GM19455 (cell line): ENCODE results near the gene TTC23.

Experiments used
- ATAC-seq: cut with Tn5 transposase; IDR thresholded peaks from one replicate; pipeline ENCODE4 v1.9.1; 2021; ENCODE audit not compliant: unreplicated experiment

Gene TTC23

DNA sequence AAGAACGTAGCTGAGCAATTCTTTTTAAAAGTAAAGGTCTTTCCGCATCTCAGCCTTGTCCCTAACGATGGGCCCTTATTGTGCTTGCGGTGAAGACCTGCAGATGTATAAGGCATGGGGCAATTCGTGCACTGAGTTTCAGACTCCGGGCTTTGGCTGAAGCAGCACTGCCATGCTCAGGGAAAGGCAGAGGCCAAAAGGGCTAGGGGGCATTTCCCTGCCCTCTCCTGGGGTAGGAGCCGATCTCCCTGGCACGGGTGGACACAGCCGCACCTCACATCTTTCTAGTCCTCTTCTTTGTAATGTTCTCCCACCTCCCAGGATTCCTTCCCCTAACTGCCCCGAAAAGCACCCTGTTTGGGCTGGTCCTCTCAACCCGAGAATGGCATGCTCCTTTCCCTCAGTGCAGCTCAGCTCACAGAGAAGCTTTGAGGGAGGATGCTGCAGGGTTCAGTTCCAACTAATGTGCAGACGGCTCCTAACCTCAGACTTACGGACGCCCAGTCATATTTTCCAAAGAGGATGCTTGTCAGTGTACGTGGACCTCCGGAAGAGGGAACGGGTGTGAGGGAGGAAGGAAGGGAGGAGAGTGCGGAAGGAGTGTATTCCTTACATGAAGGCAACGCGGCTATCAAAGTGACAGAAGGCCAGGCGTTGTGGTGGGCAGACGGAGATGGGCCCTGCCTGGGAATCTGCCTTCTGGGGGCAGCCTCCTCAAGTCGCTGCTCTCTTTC, 83.3 kb downstream of the TTC23 start:
- ATAC-seq: no peak

GRCh38 chr15:99165020-99165790, 84.2 kb downstream of the TTC23 start:
- no peak for ATAC-seq

DNA sequence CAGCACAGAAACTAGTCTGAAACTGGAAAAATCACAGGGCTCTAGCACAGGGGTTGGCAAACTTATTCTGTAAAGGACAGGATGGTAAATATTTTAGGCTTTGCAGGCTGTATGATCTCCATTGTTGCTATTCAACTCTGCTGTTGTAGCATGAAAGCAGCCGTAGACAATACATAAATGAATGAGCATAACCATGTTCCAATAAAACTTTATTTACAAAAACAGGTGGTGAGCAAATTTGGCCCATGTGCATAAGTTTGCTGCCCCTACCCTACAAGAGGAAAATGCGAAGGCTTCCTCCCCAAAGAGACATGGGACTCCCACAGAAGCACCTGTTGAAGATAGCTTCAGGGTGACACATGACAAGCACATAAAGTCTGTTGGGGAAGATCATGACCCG, 85.3 kb downstream of the TTC23 start:
- no peak for ATAC-seq

DNA sequence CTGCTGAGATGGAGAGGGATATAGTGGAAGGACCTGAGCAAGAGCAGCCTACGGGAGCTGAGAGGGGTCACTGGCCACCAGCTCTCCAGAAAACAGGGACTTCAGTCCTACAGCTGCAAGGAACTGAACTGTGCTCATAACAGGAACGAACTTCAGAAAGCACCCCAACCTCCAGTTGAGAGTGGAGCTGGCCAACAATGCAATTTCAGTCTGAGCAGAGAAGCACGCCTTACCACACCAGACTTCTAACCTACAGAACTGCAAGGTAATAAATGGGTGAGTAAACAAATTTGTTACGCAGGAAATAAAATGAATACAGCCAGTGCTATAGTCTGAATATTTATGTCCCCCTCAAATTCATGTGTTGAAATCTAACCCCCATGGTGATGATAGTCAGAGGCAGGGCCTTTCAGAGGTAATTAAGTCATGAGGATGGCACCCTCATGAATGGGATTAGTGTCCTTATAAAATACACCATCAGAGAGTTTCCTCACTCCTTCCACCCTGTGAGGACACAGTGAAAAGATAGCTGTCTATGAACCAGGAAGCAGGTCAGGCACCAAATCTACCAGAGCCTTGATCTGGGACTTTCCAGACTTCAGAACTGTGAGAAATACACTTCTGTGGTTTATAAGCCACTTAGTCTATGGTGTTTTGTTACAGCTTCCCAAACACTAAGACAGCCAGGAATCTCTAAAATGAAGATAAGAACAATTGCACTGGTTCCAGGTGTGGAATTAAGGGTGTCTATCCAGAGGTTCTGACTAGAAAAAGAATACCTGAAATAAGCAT, 85.9 kb downstream of the TTC23 start:
- ATAC-seq: no peak

GRCh38 chr15:99158626-99159412, 90.6 kb downstream of the TTC23 start:
- no peak for ATAC-seq

GRCh38 chr15:99157456-99157855, 91.9 kb downstream of the TTC23 start:
- ATAC-seq: no peak

DNA sequence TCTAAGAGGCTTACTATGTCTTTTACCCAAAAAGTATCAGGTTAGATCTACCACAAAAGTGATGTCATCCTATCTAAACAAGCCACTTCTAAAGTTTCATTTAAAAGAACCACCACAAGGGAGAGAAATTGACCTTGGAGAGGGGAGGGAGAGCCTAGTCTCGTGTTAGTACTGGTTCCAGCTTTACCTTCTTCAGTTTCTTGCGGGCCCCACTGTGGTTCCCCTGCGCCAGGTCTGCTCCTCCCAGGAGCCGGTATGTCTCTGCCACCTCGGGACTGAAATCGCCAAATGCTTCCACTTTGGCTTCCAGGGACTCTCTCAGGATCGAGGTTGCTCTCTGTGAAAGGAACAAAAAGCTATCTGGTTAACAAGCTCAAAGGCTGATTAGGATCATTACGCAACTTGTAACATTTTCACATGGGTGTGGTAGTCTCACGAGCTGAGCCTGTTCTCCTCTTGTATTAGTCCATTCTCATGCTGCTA, 93.4 kb downstream of the TTC23 start:
- ATAC-seq: no peak

- ATAC-seq: no peak
These were observed 95.1 kb downstream of the TTC23 start for GRCh38 chr15:99154271-99154670.

- ATAC-seq: no peak
These were observed 96.3 kb downstream of the TTC23 start for GRCh38 chr15:99153026-99153535.

DNA sequence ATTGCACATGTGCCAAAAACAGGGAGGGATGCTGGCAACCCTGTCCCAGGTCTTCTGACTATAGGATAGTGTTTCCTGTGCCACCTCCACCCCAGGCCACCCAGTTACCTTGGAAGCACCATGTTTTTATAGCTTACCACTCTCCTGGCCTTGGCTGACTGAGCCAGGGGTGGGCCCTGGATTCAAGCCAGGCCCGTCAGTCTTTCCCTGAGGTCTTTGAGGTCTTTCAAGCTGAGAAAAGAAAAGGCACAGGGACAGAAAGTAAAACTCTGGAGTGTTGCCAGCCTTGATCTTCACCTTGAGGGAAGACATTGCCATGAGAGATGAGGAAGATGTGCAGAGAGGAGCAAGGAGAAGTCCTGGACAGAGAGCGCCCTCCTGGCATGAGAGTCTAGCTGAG, 98.2 kb downstream of the TTC23 start:
- ATAC-seq: no peak

DNA sequence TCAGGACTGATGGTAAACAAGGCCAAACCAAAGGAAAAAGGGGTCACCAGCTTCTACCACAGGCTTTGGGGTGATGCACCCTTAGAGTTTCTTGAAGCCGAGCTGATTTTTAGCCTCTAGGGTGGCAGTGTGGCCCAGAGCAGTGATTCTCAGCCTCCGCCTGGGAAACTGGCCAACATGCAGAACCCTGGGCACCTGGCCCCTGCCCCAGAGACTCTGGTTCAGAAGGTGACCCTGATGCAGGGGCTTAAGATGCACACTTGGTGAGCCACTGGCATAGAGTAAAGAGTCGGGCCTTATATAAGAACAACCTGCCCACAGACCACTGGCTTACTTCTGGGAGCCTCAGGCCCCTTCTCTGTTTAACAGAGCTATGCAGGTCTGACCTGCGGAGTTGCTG, 100.0 kb downstream of the TTC23 start:
- ATAC-seq: no peak

- no peak for ATAC-seq
These were observed 100.5 kb downstream of the TTC23 start for GRCh38 chr15:99148851-99149276.

- ATAC-seq: no peak
These were observed 102.7 kb downstream of the TTC23 start for GRCh38 chr15:99146661-99147060.

DNA sequence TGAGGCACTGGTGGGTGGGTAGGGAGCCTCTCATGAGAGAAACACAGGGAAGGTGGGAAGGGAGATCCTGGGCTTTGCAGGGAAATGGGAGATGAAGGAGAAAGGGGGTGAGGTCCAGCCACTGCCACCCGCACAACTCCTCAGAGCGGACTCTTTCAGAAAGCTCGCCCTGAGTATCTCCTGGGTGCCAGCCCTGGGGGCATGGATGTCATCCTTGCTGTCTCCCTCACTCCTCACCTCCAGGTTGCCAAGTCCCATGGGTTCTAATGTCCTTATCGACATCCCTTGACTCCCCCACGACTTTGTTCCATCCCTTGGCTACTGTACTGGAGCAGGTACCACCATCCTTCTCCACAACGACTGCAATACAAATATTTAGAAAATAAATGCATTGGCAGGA, 103.6 kb downstream of the TTC23 start:
- ATAC-seq: no peak

DNA sequence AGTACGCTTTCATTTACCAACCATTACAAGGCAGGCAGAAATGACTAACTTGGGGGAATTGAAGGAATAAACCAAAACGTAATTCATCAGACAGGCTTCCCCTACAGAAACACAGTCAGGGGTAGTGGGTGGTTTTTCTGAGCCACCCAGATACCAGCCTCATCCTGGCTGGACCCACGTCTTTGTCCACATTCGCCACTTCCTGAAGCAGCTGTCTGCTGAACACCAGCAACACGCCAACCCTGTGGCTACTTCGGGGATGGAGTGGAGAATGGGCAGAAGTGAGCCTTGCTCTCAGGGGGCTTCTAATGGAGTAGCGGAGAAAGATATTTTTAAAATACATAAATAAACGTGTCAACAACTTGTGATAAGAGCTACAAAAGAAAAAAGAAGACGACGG, 104.4 kb downstream of the TTC23 start:
- no peak for ATAC-seq

GRCh38 chr15:99143655-99144610, 105.4 kb downstream of the TTC23 start:
- ATAC-seq: no peak

DNA sequence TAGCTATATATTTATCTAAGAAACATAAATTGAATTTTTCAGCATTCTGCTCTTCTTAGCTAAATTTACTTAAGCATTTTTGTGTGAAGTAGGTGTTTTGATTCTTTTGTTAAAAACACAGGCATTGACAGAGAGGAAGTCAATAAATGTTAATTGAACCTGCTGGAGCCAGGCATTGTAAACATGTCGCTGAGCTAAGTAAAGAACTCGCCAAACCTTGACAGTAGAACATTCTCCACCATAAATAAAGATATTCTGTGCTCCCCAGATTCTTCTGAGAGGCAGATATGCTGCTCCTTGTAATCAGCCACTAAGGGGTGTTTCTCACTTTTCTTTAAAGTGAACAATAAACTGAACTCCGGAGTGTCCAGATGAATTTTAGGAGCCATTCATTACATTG, 106.1 kb downstream of the TTC23 start:
- ATAC-seq: no peak

- ATAC-seq: no peak
These were observed 106.8 kb downstream of the TTC23 start for GRCh38 chr15:99142562-99142961.

- no peak for ATAC-seq
These were observed 107.4 kb downstream of the TTC23 start for GRCh38 chr15:99141943-99142342.
